Tibial nerve (tissue), 4 donors: ENCODE results near the gene USP35.

Source experiments
- EP300 ChIP-seq, 2 donors: sonication (generic); formaldehyde crosslinking; IDR thresholded peaks; one replicate each; pipeline ENCODE4 v1.6.1; 2017; ENCODE audit warnings: antibody characterized with exemption in 2 of 2, mild to moderate bottlenecking in 1 of 2
- POLR2A ChIP-seq, 2 donors: fragments of 450-650 bp; IDR thresholded peaks; one replicate each; pipeline ENCODE4 v1.6.1; 2017; ENCODE audit warnings: antibody characterized with exemption in 2 of 2, mild to moderate bottlenecking in 2 of 2, moderate library complexity in 2 of 2
- TF ChIP-seq, protein P1 (sequence below), 5 experiments: fragments of 200-600 bp in 3 of 5; fragments of 450-650 bp in 2 of 5; sonication (generic) in 3 of 5; IDR thresholded peaks; one replicate each; pipeline ENCODE4 v1.5.1; 2016 to 2019; ENCODE audit warnings: antibody characterized with exemption in 5 of 5, mild to moderate bottlenecking in 3 of 5, moderate library complexity in 2 of 5

GRCh38 chr11:78200553-78200952, 11.8 kb downstream of the USP35 start:
- TF ChIP-seq EP300 (IDR thresholded peaks at IDR 0.05), result no peak
- TF ChIP-seq POLR2A (IDR thresholded peaks at IDR 0.05), result no peak
- TF ChIP-seq, protein P1, sequence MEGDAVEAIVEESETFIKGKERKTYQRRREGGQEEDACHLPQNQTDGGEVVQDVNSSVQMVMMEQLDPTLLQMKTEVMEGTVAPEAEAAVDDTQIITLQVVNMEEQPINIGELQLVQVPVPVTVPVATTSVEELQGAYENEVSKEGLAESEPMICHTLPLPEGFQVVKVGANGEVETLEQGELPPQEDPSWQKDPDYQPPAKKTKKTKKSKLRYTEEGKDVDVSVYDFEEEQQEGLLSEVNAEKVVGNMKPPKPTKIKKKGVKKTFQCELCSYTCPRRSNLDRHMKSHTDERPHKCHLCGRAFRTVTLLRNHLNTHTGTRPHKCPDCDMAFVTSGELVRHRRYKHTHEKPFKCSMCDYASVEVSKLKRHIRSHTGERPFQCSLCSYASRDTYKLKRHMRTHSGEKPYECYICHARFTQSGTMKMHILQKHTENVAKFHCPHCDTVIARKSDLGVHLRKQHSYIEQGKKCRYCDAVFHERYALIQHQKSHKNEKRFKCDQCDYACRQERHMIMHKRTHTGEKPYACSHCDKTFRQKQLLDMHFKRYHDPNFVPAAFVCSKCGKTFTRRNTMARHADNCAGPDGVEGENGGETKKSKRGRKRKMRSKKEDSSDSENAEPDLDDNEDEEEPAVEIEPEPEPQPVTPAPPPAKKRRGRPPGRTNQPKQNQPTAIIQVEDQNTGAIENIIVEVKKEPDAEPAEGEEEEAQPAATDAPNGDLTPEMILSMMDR (IDR thresholded peaks at IDR 0.05), result no peak
